Posterior cingulate gyrus (tissue), 11 donors: Measurements from ENCODE around the gene EID2B.

Source experiments
- DNase-seq, 10 donors: peaks; one replicate each; pipeline versions ENCODE4 v3.0.0 to v3.0.0-alpha.2; 2020 to 2021; ENCODE audit warnings: mixed read lengths in 3 of 10
- intact Hi-C: fragments of 100-400 bp; cut with DNase I; formaldehyde crosslinking; loops from one replicate; pipeline ENCODE4 v1.15.1; 2023

EID2B gene

GRCh38 chr19:39532233-39533002 lies at the start of gene EID2B:
TSS of gene EID2B (minus strand) at chr19:39532852. CDS start at chr19:39532802, 50 bp downstream.
- peak; percentile 84 to 99 (median 92) for DNase-seq
- intact Hi-C loops: loop anchor here (1.0 to 5.0 kb wide), 3 partner anchors 52 to 135 kb away; partner anchors contain the start of gene TIMM50

DNA sequence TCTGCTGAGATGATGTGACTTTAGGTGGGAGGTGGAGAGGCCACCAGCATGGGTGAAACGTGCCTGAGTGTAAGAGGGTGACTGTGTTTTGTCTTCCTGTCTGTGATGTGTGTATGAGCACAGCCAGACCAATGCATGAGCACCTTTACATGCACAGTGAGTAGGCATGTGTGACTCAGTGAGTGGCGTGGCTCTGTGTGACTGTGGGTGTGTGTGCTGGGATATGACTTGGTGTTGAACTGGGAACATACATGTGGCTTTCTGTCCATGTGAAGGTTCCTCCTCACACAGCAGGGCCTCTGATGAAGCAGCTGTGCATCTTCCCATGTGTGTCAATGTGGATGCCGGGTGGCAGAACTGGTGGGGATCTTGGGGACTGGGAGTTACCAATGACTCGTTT lies 49.8 kb upstream of the EID2B start:
- intact Hi-C loops: no loop called here
- DNase-seq: no peak

- intact Hi-C loops: no loop called here
- DNase-seq: no peak
Measured at GRCh38 chr19:39568604-39569003, 36.0 kb upstream of the EID2B start.

DNA sequence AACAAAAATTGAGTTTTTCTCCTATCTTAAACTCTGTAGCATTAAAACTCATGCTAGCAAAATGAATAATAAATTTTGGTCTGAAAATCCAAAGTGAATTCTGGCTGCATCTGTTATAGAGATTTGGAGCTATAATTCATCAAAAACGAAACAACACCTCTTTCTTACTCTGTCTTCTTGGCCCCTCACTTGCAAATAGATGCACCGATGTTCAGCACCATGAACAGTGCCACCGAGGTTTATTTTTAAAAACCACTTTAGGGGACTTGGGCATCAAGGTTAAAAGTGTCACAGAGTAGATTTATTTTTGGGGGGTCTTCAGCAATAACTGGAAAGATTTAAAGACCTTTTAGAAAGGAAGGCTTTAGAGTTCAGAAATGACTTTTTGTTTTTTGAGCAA lies 33.4 kb upstream of the EID2B start:
- DNase-seq: no peak
- intact Hi-C loops: no loop called here

DNA sequence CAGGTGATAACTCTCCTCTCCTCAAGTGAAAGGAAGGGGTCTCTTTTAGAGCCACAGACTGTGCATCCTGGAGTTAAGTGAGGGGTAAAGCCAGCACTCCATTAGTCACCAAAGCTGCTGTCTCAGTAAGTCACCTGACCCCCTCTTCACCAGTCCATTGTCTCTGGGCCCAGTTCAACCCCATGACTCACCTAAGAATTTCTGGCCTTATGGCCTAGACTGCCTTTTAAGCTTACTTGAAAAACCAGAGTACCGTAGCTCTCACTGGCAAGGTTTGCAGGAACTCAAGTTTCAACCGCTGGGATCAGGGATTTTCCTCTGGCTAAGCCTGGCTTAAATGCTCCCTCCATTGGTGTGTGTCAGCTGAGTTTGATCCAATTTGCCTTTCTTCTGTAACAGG lies 30.8 kb upstream of the EID2B start:
- intact Hi-C loops: no loop called here
- DNase-seq: no peak

DNA sequence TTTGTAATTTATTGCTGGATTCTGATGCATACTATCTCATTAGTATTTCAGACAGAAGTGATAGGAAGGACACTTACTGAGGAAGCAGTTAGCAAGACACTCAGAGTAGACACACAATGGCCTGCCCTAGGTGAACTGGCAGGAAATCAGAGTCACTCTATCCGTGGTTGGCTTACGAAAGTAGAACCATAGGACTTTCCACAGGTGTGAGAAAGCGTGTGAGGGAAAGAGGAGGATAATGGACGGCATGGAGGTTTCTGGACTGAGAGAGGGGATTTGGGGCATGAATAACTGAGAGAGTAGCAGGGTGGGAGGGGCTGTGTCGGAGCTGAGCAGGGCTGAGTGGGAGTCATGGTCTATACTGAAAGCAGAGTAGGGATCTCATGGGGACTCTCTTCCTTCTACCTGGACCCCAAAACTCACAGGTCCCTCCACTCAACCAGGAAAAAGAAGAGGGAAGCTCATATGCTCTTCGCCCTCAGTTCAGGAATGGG lies 26.0 kb upstream of the EID2B start:
- intact Hi-C loops: no loop called here

DNA sequence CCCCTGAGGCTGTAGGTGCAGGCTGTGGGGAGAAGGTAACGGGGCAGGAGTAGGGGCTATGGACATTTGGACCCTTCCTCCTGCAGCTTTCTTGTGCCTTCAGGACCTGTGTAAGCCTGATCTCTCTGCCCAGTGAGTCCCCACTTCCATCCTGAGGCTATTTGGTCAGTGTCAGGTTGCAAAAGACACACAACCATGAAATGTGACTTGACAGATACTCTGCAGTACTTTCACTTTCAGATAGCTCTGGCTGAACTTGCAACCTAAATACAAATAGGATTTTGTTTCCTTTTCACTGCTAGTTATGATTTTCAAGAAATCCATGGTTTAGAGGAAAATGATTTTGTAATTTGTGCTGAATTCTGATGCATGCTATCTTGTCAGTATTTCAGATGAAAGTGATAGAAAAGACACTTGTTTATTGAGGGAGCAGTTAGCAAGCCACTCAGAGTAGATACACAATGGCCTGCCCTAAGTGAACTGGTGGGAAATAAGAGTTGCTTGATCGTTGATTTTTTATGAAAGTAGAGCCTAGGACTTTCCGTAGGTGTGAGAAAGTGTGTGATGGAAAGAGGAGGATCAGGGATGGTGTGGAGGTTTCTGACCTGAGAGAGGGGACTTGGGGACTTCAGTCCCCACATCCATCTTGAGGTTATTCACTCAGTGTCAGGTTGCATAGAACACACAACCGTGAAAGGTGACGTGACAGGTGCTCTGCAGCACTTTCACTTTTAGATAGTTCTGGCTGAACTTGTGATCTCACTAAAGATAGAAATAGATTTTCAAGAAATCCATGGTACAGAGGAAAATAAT lies 25.4 kb upstream of the EID2B start:
- intact Hi-C loops: no loop called here

More for the DNA sequence above, 26.0 kb upstream of the EID2B start:
- DNase-seq: no peak

DNA sequence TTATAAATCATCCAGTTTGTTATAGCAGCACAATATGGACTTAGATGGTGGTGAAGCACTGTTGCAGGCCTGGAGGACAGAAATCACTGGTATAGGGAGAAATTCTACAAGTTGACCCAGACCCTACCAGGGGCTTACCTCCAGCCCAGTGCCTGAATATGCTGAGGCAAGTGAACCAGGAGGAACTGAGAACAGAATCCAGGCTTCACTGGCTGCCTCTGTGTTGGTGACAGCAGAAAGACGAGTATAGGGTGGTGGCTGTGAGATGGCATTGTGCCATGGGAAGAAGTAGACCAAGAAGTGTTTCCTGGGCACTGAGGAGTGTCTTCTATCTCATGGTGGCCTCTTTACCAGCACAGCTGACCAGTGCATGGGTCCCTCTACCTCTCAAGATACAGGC lies 23.2 kb upstream of the EID2B start:
- intact Hi-C loops: no loop called here
- DNase-seq: no peak

More for the DNA sequence above, 25.4 kb upstream of the EID2B start:
- no peak for DNase-seq

GRCh38 chr19:39554701-39555311 lies 22.2 kb upstream of the EID2B start:
- intact Hi-C loops: no loop called here
- no peak for DNase-seq

- no peak for DNase-seq
- intact Hi-C loops: no loop called here
Measured at GRCh38 chr19:39553082-39553652, 20.5 kb upstream of the EID2B start.

DNA sequence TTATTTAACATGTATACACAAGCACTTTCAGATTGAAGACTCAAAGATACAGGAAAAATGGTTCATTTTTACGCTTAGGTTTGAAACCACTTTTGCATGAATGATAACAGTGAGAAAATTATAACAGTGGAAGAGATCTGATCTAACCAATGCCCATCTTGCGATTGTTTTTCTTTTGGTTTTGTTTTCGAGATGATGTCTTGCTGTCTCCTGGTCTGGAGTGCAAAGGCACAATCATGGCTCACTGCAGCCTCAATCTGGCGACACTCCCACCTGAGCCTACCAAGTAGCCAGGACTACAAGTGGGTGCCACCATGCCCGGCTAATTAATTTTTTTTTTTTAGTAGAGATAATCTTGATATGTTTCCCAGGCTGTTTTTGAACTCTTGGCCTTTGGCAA lies 17.5 kb upstream of the EID2B start:
- intact Hi-C loops: no loop called here
- DNase-seq: no peak

DNA sequence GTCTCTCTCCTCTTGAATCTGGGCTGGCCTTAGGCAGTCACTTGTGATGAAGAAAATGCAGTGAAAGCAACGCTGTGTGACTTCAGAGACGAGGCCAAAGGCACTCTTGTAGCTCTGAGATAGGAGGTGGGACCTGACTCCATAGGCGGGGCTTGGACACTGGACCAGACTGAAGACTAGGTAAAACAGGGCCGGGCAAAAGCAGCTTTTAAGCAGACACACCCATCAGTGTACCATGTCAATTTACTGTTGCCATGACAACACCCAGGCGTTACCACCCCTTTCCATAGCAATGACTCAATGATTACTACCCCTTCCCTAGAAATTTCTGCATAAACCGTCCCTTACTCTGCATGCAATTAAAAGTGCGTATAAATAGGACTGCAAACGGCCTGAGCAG lies 13.9 kb upstream of the EID2B start:
- intact Hi-C loops: loop anchor here (10.0 kb wide), 1 partner anchor 298 kb away; the partner anchor contains the start of gene FBL
- DNase-seq: no peak

DNA sequence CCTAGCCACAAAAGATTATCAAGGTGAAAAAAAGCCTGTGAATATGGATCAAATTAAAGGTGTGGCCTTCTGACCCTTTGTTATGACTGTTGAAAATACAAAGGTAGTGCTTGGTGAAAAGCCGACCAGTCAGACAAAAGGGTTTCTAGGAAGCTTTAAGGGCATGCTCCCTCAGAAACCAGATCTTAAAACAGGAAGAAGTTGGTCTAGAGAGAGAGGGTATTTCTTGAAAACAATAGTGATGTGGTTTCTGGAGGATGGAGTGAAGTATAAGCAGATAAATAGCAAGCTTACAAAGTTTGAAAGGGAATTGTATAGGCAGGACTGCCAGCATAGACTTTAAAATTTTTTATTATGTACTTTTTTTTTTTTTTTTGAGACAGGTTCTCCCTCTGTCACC lies 12.3 kb upstream of the EID2B start:
- intact Hi-C loops: loop anchor here (10.0 kb wide), 1 partner anchor 300 kb away; the partner anchor contains the start of gene FBL
- no peak for DNase-seq

DNA sequence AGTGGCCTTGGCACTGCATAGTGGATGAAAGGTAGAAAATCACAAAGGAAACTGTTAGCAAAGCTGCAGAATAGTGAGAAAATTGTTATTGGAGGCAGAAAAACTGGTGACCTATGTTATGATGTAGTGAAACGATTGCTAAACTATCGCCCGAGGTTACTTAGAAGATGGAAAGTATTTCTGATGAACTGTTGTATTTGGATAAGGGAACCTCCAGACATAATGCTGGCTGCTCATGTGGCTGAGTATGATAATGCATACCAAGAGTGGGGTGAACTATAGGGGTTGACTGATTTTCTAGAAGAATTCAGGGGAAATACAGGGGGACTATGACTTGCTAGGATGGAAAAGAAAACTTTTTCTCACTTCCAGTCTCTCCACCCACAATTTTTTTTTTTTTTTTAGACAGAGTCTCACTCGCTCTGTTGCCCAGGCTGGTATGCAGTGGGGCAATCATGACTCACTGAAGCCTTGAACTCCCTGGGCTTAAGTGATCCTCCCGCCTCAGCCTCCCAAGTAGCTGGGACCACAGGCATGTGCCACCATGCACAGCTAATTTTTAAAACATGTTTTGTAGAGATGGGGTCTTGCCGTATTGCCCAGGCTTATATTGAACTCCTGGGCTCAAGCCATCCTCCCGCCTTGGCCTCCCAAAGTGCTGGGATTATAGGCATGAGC lies 11.7 kb upstream of the EID2B start:
- intact Hi-C loops: loop anchor here (10.0 kb wide), 1 partner anchor 300 kb away; the partner anchor contains the start of gene FBL
- DNase-seq: no peak

GRCh38 chr19:39543477-39543857 lies 10.8 kb upstream of the EID2B start:
- intact Hi-C loops: loop anchor here (10.0 kb wide), 1 partner anchor 301 kb away; the partner anchor contains the start of gene FBL
- DNase-seq: no peak

DNA sequence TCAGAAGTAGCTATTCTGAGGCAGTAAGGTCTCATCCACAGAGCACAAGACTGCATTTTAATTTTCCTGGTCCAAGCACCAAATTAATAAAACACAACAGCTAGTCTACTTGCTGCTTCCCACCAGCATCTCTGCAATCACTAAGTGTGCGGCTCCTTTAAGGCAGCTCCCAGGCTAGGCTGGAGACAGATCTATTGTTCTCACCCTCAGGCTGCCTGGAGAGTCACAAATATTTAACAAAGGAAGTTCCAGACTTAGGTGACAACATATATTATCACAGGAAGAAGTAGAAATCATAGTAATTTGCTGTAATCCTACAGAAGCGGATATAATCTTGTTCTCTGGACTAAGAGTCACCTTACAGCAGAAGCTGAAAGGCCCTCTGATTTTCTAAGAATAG lies 9.6 kb upstream of the EID2B start:
- intact Hi-C loops: loop anchor here (10.0 kb wide), 1 partner anchor 303 kb away; the partner anchor contains the start of gene FBL
- DNase-seq: peak in 1 of 10 donors; percentile 27

- intact Hi-C loops: loop anchor here (10.0 kb wide), 1 partner anchor 304 kb away; the partner anchor contains the start of gene FBL
- DNase-seq: no peak
Measured at GRCh38 chr19:39540333-39540673, 7.7 kb upstream of the EID2B start.

DNA sequence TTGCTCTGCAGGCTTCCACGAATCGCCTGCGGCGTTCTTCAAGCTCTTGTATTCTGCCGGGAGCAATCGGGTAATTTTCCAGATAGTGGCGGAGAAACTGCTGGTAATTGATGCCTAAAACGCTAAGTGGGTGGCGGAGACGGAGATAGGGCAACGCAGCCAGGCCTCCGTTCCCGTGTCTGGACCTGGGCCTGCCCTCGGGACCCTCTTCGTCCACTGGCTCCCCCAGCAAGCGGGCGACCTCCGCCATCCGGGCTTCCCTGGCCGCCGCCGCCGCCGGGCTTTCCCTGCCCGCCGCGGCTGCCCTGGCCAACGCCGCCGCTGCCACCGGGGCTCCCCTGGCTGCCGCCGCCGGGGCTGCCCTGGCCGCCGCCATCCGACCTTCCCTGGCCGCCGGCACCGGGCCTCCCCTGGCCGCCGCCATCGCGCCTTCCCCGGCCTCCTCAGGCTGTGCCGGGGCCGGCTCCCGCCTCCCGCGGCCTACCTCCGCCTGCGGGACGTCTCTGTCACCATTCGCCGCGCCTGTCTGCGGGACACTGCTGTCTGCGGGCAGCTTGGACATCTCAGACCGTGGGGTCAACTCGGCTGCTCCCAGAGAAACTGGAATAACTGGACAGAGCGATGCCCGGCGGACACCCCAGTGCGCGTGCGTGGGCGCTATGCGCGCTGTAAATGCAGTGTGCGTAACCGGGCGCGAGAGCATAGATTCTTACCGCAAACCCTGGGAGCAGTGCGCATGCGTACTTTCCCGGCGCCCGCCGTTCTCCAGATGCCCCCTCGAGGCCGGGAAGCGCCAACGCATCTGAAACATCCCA lies 7.1 kb upstream of the EID2B start, which contains the start of gene EID2:
EID2 (minus strand) TSS at position 644 of the 815 bp plus-strand sequence; CDS start at position 562, 82 bp downstream.
- intact Hi-C loops: loop anchor here (1.0 to 10.0 kb wide), 2 partner anchors 8 to 305 kb away; partner anchors contain the start of gene FBL
- peak; percentile 93 to 99 (median 95) for DNase-seq

DNA sequence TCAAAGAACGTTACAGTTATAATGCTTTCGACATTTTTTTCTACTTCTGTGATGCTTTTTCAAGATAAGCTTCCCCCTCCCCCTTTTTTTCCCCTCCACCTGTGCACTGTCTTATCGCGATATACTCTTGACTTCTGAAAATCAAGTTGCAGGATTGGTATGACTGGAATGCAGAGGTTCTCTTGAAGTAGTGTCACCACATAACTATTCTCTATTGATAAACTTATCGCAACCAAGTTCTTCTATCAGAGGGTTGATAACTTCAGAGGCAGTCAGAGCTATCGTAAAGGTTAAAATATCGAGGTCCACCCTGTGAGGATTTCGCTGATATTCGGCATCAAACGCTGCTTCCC lies 6.5 kb upstream of the EID2B start:
- no peak for DNase-seq
- intact Hi-C loops: loop anchor here (1.0 kb wide), 1 partner anchor 8 kb away; no protein-coding TSS in a partner anchor
